ENCODE data around the gene GP9.

DNA sequence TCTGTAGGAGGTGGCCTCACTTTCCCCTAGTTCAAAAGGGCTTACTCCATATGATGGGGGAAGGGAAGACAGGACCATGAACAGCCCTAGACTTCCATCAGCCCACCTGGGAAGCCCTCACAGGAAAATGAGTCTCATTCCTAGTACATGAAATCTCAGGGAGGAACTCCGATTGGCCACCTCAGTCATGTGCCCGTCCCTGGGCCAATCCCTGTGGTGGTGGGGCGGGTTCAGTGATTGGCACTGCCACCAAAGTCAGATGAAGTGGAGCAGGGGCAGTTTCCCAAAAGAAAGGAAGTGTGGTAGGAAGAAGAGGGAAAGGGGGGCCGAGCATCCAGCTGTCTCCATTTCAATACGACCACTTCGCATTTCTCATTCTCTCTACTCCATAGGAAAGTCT lies 25.9 kb upstream of the GP9 start:
- TF ChIP-seq, protein P1, sequence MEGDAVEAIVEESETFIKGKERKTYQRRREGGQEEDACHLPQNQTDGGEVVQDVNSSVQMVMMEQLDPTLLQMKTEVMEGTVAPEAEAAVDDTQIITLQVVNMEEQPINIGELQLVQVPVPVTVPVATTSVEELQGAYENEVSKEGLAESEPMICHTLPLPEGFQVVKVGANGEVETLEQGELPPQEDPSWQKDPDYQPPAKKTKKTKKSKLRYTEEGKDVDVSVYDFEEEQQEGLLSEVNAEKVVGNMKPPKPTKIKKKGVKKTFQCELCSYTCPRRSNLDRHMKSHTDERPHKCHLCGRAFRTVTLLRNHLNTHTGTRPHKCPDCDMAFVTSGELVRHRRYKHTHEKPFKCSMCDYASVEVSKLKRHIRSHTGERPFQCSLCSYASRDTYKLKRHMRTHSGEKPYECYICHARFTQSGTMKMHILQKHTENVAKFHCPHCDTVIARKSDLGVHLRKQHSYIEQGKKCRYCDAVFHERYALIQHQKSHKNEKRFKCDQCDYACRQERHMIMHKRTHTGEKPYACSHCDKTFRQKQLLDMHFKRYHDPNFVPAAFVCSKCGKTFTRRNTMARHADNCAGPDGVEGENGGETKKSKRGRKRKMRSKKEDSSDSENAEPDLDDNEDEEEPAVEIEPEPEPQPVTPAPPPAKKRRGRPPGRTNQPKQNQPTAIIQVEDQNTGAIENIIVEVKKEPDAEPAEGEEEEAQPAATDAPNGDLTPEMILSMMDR (IDR thresholded peaks at IDR 0.05; ENCODE audit: low read depth, low read length), result no peak
- no peak for TF ChIP-seq EZH2phosphoT487 (IDR thresholded peaks at IDR 0.05; ENCODE audit: low read depth)

Data from OCI-LY3 (cell line).